Liver (tissue), 9 donors: ENCODE measurements around the gene STOX1. TPM values are rescaled to one million over a fixed set of nuclear protein-coding genes. Genes with fewer than 3 reads are reported as not detected.

Source experiments
- DNase-seq: peaks from one replicate; pipeline ENCODE4 v3.0.0-alpha.2; 2017; ENCODE audit warnings: low spot score
- H3K27ac ChIP-seq, 2 donors: one replicate each; pipeline ENCODE4 v1.7.0; 2013; ENCODE audit warnings: inconsistent platforms in 2 of 2, low read length in 2 of 2, control low read depth in 1 of 2, low read depth in 1 of 2, mild to moderate bottlenecking in 1 of 2
- H3K27me3 ChIP-seq, 4 donors: one replicate each; pipeline versions ENCODE4 v1.6.1 to v1.7.0; 2013; ENCODE audit warnings: low read length in 3 of 4, inconsistent platforms in 1 of 4, mild to moderate bottlenecking in 1 of 4, moderate library complexity in 1 of 4; ENCODE audit not compliant: control insufficient read depth in 4 of 4, insufficient read depth in 4 of 4
- H3K36me3 ChIP-seq, 4 donors: one replicate each; pipeline versions ENCODE4 v1.6.1 to v1.7.0; 2013; ENCODE audit warnings: low read length in 3 of 4, mild to moderate bottlenecking in 3 of 4, low read depth in 1 of 4, moderate library complexity in 1 of 4; ENCODE audit not compliant: control insufficient read depth in 4 of 4, insufficient read depth in 3 of 4
- H3K4me1 ChIP-seq, 4 donors: one replicate each; pipeline versions ENCODE4 v1.6.1 to v1.7.0; 2013; ENCODE audit warnings: low read length in 3 of 4, mild to moderate bottlenecking in 3 of 4, moderate library complexity in 1 of 4; ENCODE audit not compliant: control insufficient read depth in 4 of 4, insufficient read depth in 4 of 4
- H3K4me3 ChIP-seq, 3 donors: one replicate each; pipeline versions ENCODE4 v1.6.1 to v1.7.0; 2013; ENCODE audit warnings: low read length in 3 of 3, control low read depth in 1 of 3, low read depth in 1 of 3, mild to moderate bottlenecking in 1 of 3
- H3K9ac ChIP-seq, 2 donors: one replicate each; pipeline ENCODE4 v1.7.0; 2013; ENCODE audit warnings: low read length in 2 of 2, mild to moderate bottlenecking in 2 of 2, moderate library complexity in 2 of 2, control low read depth in 1 of 2, low read depth in 1 of 2
- H3K9me3 ChIP-seq, 4 donors: one replicate each; pipeline versions ENCODE4 v1.6.1 to v1.7.0; 2013; ENCODE audit warnings: low read length in 3 of 4; ENCODE audit not compliant: control insufficient read depth in 4 of 4
- EGR1 ChIP-seq, 2 donors: IDR thresholded peaks; 2 replicates each; pipeline ENCODE4 v1.6.1; 2016 to 2018; ENCODE audit warnings: antibody characterized with exemption in 2 of 2, low read depth in 2 of 2
- GABPA ChIP-seq, 2 donors: IDR thresholded peaks in 1 of 2; conservative IDR thresholded peaks in 1 of 2; 2 replicates each; pipeline ENCODE4 v1.6.1; 2016; ENCODE audit warnings: antibody characterized with exemption in 2 of 2, mild to moderate bottlenecking in 1 of 2, moderate library complexity in 1 of 2
- HNF4A ChIP-seq, 2 donors: conservative IDR thresholded peaks; 2 replicates each; pipeline ENCODE4 v1.6.1; 2016; ENCODE audit warnings: antibody characterized with exemption in 2 of 2, mild to moderate bottlenecking in 2 of 2
- HNF4G ChIP-seq: IDR thresholded peaks from 2 replicates; pipeline ENCODE4 v1.6.1; 2016; ENCODE audit warnings: antibody characterized with exemption
- JUND ChIP-seq, 2 donors: IDR thresholded peaks; 2 replicates each; pipeline ENCODE4 v1.6.1; 2016; ENCODE audit warnings: antibody characterized with exemption in 2 of 2
- NR2F2 ChIP-seq: IDR thresholded peaks from 2 replicates; pipeline ENCODE4 v1.6.1; 2016; ENCODE audit warnings: antibody characterized with exemption
- RAD21 ChIP-seq, 2 donors: IDR thresholded peaks; 2 replicates each; pipeline ENCODE4 v1.6.1; 2016; ENCODE audit warnings: antibody characterized with exemption in 2 of 2, mild to moderate bottlenecking in 2 of 2
- RXRA ChIP-seq, 2 donors: IDR thresholded peaks; 2 replicates each; pipeline ENCODE4 v1.6.1; 2017 to 2018; ENCODE audit warnings: antibody characterized with exemption in 2 of 2, mild to moderate bottlenecking in 1 of 2
- WGBS: extraction: QIAGEN DNeasy Blood & Tissue Kit; methylation state at CpG from one replicate; pipeline ENCODE4 v1.1.7; 2013; 5-methylcytosine and 5-hydroxymethylcytosine counted together
- polyA plus RNA-seq, 2 donors: library from polyadenylated mRNA; stranded (reverse) in 1 of 2; unstranded in 1 of 2; fragments of 200-250 nt in 1 of 2; fragments of >200 nt in 1 of 2; fragmentation: Nextera tagmentation in 1 of 2; extraction: Ambion mirVana in 1 of 2; gene quantifications; one replicate each; pipeline versions ENCODE4 v1.2.1 to v1.2.3, GENCODE V29; 2013 to 2015
- total RNA-seq, 2 donors: library from RNA; depleted of rRNA; stranded (reverse); fragments of >200 nt; gene quantifications; one replicate each; pipeline ENCODE4 v1.2.3, GENCODE V29; 2014
- TF ChIP-seq, protein P1 (sequence below): IDR thresholded peaks from 2 replicates; pipeline ENCODE4 v1.6.1; 2016; ENCODE audit warnings: antibody characterized with exemption, mild to moderate bottlenecking
- TF ChIP-seq, protein P2 (sequence below): IDR thresholded peaks from 2 replicates; pipeline ENCODE4 v1.6.1; 2016; ENCODE audit warnings: antibody characterized with exemption
- TF ChIP-seq, protein P3 (sequence below): fragments of 150-350 bp; IDR thresholded peaks from 2 replicates; pipeline ENCODE4 v1.5.1; 2017; ENCODE audit warnings: improper control_type of control experiment, low read depth, low read length; ENCODE audit not compliant: missing input control
- TF ChIP-seq, protein P4 (sequence below): IDR thresholded peaks from 2 replicates; pipeline ENCODE4 v1.6.1; 2016; ENCODE audit warnings: antibody characterized with exemption
- TF ChIP-seq, protein P5 (sequence below): IDR thresholded peaks from 2 replicates; pipeline ENCODE4 v1.6.1; 2016; ENCODE audit warnings: antibody characterized with exemption
- donor health status: healthy.
- donor health status: healthy.
- donor health status: healthy.
- donor health status: healthy.
- donor health status: healthy.

Gene STOX1
- total and polyA plus RNA-seq, 4 donors, result 0.18 to 2.6 (median 0.33) TPM; not detected in 1

DNA sequence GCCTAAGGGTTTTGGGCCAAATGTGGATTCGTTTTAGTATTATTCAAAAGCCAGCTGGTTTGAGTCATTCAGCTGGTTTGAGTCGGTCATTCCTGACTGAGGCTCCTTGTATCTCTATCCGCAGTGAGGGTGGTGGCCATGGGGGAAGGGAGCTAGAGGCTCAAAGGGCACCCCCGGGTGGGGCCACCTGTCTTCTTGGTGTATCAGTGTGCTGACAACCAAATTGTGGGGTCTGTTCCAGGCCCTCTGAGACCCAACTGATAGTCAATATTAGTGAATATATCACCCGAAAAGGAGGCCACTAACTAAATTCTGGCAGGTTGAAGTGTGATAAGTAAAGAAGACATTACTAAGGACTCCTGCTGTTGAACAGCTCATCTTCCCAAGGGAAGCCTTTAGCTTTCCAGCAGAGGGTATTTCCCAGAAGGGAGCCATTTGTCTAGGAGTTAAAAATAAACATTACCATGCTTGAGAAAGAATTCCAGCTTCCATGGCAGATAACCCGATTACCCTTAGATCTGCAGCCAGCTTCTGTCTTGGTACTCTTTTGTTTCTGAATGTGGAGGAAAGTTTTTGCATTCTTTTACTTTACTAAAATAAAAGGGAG is 43.9 kb downstream of the STOX1 start:
- WGBS, result 66% methylated on average over 6 of the region's 6 CpGs
- H3K9me3 ChIP-seq, result no peaks in the 10 kb centered on the region
- no peak for TF ChIP-seq JUND (IDR thresholded peaks at IDR 0.05)
- TF ChIP-seq, protein P1, sequence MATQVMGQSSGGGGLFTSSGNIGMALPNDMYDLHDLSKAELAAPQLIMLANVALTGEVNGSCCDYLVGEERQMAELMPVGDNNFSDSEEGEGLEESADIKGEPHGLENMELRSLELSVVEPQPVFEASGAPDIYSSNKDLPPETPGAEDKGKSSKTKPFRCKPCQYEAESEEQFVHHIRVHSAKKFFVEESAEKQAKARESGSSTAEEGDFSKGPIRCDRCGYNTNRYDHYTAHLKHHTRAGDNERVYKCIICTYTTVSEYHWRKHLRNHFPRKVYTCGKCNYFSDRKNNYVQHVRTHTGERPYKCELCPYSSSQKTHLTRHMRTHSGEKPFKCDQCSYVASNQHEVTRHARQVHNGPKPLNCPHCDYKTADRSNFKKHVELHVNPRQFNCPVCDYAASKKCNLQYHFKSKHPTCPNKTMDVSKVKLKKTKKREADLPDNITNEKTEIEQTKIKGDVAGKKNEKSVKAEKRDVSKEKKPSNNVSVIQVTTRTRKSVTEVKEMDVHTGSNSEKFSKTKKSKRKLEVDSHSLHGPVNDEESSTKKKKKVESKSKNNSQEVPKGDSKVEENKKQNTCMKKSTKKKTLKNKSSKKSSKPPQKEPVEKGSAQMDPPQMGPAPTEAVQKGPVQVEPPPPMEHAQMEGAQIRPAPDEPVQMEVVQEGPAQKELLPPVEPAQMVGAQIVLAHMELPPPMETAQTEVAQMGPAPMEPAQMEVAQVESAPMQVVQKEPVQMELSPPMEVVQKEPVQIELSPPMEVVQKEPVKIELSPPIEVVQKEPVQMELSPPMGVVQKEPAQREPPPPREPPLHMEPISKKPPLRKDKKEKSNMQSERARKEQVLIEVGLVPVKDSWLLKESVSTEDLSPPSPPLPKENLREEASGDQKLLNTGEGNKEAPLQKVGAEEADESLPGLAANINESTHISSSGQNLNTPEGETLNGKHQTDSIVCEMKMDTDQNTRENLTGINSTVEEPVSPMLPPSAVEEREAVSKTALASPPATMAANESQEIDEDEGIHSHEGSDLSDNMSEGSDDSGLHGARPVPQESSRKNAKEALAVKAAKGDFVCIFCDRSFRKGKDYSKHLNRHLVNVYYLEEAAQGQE, result no peak
- TF ChIP-seq, protein P2, sequence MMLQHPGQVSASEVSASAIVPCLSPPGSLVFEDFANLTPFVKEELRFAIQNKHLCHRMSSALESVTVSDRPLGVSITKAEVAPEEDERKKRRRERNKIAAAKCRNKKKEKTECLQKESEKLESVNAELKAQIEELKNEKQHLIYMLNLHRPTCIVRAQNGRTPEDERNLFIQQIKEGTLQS, result no peak
- TF ChIP-seq HNF4G, result no peak
- TF ChIP-seq EGR1 (IDR thresholded peaks at IDR 0.05; ENCODE audit: low read depth in 2 of 2), result no peak
- no peak for TF ChIP-seq NR2F2
- no peak for TF ChIP-seq RAD21 (IDR thresholded peaks at IDR 0.05)
- no peak for TF ChIP-seq HNF4A (conservative IDR thresholded peaks at IDR 0.05)
- TF ChIP-seq, protein P3, sequence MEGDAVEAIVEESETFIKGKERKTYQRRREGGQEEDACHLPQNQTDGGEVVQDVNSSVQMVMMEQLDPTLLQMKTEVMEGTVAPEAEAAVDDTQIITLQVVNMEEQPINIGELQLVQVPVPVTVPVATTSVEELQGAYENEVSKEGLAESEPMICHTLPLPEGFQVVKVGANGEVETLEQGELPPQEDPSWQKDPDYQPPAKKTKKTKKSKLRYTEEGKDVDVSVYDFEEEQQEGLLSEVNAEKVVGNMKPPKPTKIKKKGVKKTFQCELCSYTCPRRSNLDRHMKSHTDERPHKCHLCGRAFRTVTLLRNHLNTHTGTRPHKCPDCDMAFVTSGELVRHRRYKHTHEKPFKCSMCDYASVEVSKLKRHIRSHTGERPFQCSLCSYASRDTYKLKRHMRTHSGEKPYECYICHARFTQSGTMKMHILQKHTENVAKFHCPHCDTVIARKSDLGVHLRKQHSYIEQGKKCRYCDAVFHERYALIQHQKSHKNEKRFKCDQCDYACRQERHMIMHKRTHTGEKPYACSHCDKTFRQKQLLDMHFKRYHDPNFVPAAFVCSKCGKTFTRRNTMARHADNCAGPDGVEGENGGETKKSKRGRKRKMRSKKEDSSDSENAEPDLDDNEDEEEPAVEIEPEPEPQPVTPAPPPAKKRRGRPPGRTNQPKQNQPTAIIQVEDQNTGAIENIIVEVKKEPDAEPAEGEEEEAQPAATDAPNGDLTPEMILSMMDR, result no peak
- TF ChIP-seq GABPA (IDR thresholded peaks at IDR 0.05 in 1 of 2, conservative IDR thresholded peaks at IDR 0.05 in 1 of 2), result no peak
- no peaks in the 10 kb centered on the region for H3K27me3 ChIP-seq
- peak overlapping the region in 1 of 2 donors; percentile 12 for H3K27ac ChIP-seq
- H3K36me3 ChIP-seq, result no peaks in the 10 kb centered on the region
- no peak overlapping the region for H3K4me3 ChIP-seq
- peak; percentile 47 for DNase-seq
- no peak overlapping the region for H3K9ac ChIP-seq
- peaks cover 0 to 8% (median under 1%) of the 10 kb centered on the region in 4 donors for H3K4me1 ChIP-seq

DNA sequence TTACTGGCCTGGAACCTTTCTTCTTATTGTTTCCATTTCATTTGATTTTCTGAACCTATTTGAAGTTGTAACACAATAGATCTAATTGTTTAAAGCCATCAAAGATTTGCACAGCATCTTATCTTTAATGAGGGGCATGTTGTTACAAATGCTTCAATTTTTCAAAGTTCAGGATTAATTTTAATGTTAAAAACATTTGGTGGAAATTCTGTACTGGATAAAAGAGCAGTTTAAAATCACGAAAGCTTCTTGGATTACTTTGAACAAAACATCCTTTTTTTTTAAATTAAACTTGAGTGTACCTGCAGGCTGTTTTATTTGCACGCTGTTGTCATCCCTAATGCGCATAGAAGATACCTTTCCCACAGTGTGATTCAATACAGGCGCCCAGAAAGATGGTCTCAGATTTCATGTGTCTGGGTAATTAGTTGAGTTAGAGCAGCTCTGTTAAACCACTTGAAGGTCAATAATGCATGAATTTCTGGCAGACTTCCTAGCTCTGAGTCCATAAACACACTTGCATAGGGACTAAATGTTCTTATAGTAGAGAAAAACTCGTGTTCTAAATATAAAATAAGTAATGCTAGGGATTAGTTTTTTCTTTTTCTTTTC is 44.5 kb downstream of the STOX1 start:
- 66% methylated on average over 5 of the region's 5 CpGs for WGBS
- H3K36me3 ChIP-seq, result no peaks in the 10 kb centered on the region
- peaks cover 2 to 13% (median 6%) of the 10 kb centered on the region in 4 donors for H3K4me1 ChIP-seq
- TF ChIP-seq EGR1 (IDR thresholded peaks at IDR 0.05; ENCODE audit: low read depth in 2 of 2) (no peak), JUND (IDR thresholded peaks at IDR 0.05) (no peak), RXRA (IDR thresholded peaks at IDR 0.05) (peak in 1 of 2 donors; percentile 11), NR2F2 (peak; percentile 61)
- TF ChIP-seq, protein P2, result no peak
- TF ChIP-seq, protein P4, sequence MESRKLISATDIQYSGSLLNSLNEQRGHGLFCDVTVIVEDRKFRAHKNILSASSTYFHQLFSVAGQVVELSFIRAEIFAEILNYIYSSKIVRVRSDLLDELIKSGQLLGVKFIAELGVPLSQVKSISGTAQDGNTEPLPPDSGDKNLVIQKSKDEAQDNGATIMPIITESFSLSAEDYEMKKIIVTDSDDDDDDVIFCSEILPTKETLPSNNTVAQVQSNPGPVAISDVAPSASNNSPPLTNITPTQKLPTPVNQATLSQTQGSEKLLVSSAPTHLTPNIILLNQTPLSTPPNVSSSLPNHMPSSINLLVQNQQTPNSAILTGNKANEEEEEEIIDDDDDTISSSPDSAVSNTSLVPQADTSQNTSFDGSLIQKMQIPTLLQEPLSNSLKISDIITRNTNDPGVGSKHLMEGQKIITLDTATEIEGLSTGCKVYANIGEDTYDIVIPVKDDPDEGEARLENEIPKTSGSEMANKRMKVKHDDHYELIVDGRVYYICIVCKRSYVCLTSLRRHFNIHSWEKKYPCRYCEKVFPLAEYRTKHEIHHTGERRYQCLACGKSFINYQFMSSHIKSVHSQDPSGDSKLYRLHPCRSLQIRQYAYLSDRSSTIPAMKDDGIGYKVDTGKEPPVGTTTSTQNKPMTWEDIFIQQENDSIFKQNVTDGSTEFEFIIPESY, result no peak
- TF ChIP-seq, protein P5, sequence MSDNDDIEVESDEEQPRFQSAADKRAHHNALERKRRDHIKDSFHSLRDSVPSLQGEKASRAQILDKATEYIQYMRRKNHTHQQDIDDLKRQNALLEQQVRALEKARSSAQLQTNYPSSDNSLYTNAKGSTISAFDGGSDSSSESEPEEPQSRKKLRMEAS, result no peak
- H3K27ac ChIP-seq, result no peak overlapping the region
- H3K27me3 ChIP-seq, result no peaks in the 10 kb centered on the region
- no peak for DNase-seq
- no peaks in the 10 kb centered on the region for H3K9me3 ChIP-seq
- no peak overlapping the region for H3K4me3 ChIP-seq
- no peak overlapping the region for H3K9ac ChIP-seq
